ENCODE results near the gene FHOD1.
A peak's percentile ranks its signal among the peaks of the same experiment; 100 is the strongest.

Gene FHOD1

DNA sequence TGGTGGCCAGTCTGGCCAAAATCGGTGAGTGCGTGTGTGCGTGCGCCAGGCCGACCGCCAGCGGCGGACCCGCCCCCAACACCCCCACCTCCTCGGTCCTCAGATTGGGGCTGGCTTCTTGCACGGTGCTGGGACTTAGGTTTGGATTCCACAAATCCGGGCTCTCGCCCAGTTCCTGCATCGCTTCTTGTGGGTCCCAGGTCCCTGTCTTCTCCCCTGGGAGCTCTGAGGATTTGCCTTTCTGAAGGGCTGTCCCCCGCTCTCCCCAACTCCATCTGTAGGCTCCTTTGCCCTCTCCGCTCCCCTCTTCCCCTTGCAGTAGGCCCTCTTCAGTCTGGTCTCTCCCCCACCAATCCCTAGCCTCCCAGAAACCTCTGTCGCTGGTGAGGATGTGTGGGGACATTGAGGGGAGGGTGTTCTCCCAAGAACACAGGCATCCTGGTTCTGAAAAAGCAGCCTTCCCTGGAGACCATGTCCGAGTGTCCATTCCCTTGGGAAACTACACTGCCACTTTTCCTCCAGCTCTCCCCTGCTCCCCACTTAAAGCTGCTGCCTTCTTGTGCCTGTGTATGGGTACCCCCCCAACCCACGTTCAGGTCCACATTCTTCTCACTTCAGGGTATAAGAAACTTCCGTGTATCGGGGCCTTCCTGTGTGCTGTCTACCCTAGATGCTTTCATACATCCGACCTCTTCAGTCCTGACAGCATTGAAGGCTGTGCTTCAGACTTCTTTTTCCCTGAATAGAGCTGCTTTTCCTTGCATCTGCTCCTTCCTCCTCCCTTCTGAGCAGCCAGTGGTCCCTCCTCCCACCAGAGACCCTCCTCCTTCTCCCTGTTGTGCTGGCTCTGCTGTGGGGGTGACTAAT lies 2.1 kb upstream of the FHOD1 start:
- no peak for DNase-seq (ENCODE audit: low spot score)

- DNase-seq (ENCODE audit: low spot score), result peak; percentile 34
Observed at GRCh38 chr16:67248401-67249177, 1.3 kb upstream of the FHOD1 start, which contains the start of gene SLC9A5. SLC9A5 (plus strand) TSS chr16:67248979; CDS start chr16:67249015, 36 bp downstream.

DNA sequence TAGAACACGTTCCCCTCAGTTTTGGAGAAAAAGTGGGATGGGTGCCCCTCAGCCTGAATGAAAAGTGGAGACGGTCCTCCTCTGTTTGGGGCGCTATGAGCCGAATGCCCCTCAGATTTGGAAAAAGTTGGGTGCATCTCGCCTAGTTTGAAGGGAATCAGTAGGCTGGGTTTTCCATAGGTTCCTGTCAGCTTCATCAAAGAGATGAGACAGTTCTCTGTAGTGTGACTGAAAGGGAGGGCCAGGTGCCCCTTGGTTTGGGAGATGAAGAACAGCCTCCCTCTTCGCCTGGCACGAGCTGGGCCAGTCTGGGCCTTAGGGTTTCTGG lies 756 bp upstream of the FHOD1 start:
- DNase-seq (ENCODE audit: low spot score), result peak; percentile 64

GRCh38 chr16:67246756-67247191 lies 507 bp downstream of the FHOD1 start:
- no peak for DNase-seq (ENCODE audit: low spot score)

GRCh38 chr16:67246081-67246755 lies 1.1 kb downstream of the FHOD1 start:
- DNase-seq (ENCODE audit: low spot score), result peak; percentile 82

DNA sequence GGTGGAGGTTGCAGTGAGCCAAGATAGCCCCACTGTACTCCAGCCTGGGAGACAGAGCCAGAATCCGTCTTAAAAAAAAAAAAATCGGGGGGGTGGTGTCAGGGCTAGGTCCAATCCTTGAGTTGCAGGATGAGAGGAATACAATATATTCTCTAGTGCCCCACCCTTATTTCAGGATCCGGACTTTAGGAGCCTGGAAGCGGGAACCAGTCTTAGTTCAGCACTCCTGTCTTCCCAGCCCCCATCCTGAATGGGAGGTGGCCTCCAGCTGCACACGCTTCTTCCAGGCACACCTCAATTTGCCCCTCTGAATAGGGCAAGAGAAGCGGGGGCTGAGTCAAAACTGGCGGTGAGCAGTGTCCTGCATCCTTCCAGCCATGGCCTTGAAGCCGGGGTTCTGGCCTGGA lies 1.6 kb downstream of the FHOD1 start:
- DNase-seq (ENCODE audit: low spot score), result peak; percentile 70

DNA sequence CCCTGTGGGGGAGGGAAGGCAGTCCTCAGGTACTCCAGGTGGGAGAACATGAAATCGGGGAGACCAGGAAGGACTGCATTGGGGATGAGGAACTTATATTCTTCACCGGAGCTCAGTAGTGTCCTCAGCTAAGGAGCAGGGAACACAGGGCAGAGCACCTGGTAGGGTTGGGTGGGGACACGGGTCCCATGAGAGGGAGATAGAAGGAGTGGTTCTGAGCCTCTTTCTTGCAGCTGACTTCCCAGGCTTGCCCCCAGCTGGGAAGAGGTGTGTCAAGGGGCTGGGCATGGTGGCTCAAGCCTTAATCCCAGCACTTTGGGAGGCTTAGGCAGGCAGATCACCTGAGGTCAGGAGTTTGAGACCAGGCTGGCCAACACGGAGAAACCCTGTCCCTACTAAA lies 2.1 kb downstream of the FHOD1 start:
- DNase-seq (ENCODE audit: low spot score), result no peak

DNA sequence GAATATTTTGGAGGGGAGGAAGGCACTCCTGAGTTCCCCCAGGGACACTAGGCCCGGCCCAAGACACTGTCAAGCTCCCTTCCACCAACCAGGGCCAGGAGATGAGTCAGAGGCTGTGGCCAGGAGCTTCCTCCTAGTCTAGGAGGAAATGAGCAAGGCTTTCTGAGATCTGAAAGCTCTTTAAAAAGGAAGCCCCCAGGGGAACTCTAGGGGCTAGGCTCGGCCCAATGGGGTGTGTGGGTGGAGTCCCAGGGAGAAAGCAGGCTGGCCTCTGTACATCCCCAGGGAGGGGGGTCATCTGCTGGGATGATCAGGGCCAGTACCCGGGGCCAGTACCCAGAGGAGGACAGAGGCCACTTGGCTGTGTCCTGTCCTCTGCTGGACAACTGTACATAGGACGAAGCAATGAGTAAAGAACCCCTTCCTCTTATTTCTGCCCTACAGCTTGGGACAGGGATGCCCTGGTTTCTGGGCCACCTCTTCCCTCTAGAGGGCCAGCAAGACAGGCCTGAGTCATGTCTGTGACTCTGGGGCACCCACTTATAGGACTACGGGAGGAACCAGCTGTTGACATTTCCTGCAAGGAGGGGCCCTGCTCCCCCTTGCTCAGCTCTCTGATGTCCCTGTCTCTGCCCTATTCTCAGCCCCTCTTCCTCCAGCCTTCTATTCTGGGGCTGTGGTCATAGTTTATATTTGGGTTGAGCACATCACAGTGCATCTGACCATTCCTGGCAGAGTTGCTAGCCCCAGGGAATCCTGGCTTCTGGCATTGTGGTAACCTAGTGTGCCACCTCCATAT lies 2.7 kb downstream of the FHOD1 start:
- peak; percentile 78 for DNase-seq (ENCODE audit: low spot score)

DNA sequence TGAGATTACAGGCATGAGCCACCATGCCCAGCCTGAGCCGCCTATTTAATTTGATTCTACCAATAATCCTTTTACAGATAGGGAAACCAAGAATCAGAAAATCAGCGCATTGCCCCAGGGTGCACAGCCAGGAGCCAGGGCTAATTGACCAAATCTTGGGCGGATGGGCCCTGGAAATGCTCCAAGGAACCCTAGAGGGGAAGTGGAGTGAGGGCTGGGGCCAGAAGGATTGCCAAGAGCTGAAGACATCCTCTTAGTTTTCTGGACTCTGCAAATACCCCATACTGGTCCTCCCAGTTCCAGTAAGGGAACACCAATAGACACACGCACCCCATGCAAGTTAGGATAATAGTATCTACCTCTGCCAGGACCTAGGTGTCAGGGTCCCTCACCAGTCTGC lies 3.8 kb downstream of the FHOD1 start:
- DNase-seq (ENCODE audit: low spot score), result no peak

DNA sequence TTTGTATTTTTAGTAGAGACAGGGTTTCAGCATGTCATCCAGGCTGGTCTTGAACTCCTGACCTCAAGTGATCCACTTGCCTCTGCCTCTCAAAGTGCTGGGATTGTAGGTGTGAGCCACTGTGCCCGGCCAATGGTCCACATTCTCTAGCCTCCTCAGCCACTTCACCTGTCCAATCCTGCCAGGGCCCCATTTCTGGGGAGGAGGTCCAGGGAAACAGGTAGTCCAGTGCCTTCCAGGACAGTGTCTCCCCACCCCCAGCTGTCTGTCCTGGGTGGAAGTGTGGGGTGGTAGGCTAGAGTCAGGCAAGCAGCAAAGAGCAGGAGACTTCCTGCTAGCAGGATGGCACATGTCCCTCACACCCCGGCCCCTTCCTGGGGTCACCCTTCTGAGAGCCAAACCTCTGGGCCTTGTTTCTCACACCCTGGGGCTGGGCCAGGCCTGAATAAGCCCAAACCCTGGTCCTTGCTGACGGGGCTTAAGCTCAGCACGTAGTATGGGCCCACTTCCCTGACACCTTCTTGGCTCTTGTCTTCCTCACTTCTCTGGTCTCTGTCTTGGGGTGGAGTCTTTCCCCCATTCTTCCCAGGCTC lies 5.0 kb downstream of the FHOD1 start:
- no peak for DNase-seq (ENCODE audit: low spot score)

- DNase-seq (ENCODE audit: low spot score), result peak; percentile 17
Observed at GRCh38 chr16:67241008-67241900, 6.0 kb downstream of the FHOD1 start.

DNA sequence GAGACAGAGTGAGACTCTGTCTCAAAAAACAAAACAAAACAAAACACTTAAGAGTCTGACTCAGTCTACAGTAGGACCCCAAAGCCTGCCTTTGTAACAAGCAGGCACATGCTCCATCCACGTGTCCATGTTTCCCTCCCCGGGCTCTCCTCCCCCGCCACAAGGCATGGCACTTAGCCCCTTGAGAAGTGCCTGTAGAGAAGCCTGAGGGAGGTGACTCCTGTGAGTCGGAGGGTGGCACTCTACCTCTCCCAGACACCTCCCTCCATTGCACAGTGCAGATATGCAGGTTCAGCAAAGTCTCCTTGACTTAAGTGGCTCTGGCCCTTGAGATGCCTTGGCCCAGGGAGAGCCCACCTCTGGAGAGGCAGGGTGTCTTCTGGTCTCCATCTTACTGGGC lies 6.8 kb downstream of the FHOD1 start:
- DNase-seq (ENCODE audit: low spot score), result no peak

DNA sequence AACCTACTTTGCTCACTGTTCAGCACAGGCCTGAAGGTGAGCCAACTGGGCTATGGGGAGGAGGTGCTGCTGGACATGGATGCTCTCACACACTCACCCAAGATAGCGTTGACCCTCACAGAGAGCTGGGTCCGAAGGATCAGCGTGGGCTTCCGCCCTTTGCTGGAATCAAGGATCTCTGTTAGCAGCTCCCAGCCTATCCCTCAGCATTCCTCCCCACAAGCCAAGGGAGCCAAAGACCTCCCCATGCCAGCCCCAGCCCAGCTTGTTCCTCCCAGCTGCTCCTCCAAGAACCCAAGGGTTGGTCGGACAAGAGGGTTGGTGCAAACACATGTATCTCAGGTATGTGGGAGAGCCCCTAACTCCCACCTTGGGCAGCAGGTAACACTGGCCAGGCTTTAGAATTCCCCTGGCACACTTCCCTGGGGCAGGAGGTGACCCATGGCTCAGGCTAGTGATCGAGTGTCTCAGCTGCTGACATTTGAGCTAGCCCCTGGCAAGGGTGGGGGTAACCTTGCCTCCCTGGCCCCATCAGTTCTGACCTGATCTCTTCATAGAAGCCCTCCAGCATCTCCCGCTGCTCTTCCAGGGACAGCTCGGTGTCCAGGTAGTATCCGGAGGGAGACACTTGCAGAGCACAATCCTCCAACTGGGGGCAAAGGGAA lies 8.3 kb downstream of the FHOD1 start:
- no peak for DNase-seq (ENCODE audit: low spot score)

GRCh38 chr16:67238278-67238575 lies 9.1 kb downstream of the FHOD1 start:
- no peak for DNase-seq (ENCODE audit: low spot score)

DNA sequence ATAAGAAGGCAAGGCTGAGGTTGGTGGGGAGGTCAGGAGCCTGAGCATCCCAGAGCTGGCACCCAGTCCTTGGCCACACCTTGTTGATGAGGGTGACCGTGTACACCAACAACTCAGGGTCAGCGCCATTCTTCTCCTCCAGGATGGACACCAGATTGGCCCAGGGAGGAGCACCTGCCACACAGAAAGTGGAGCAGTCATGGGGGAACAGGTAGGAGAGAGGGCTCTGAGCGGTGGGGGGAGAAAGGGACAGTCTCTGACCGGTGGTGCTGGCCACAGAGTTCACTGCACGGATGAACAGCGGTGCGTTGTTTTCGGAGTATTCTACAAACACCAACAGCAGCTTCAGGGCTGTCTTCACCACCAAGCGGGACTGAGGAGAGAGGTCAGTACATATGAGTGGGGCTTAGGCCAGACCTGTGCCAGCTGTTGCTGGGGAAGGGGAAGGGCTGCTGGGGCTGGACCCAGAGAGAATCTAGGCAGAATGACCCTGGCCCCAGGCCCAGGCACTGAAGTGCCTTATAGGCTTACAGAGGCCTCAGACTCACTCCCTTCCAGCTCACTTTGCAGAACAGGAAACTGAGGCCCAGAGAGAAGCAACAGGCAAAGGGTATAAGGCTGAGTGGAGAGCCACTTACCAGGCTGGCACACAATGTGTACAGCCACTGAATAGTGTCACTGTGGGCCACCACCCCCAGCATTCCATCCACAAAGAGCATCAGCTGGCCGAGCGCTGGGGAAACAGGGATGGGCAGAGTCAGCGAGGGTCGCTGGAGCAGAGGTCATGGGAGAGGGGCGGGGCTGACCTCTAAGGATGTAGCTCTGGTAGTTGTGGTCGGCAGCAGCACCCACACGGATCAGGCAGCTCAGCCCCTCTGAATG lies 9.6 kb downstream of the FHOD1 start:
- DNase-seq (ENCODE audit: low spot score), result no peak

DNA sequence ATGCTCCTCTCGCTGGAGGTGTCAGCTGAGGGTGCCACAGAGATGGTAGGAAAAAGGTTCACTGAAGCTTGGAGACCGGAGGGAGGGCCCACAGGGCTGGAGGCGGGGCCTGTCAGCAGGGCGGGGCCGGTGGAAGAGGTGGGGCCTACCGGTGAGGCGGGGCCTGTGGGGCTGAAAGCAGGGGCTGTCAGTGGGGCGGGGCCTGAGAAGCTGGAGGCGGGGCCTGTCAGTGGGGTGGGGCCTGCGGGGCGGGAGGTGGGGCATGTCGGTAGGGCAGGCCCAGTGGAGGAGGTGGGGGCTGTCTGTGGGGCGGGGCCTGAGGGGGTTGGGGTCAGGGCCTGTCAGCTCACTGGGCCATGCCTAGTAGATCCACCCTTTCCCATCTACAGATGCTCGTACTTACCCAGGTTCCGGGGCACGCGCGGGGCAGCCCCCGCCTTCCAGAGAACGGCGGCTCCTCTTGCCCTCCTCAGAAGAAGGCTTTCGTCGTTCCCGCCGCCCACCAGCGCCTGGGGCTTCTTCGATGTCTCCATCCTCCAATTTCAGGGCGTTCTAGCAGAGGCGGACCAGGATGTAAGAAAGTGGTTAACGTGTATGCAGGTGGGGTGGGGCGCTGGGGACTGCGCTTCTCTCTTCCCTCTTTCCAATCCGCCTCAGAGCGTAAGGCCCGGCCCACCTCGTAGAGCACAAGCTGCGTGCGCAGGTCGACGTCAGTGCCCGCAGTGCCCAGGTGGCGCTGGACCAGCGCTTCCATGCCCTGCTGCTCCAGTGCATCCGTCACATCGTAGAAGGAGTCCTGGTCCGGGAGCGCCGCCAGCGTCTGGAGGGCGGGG lies 10.5 kb downstream of the FHOD1 start:
- peak; percentile 54 for DNase-seq (ENCODE audit: low spot score)

DNA sequence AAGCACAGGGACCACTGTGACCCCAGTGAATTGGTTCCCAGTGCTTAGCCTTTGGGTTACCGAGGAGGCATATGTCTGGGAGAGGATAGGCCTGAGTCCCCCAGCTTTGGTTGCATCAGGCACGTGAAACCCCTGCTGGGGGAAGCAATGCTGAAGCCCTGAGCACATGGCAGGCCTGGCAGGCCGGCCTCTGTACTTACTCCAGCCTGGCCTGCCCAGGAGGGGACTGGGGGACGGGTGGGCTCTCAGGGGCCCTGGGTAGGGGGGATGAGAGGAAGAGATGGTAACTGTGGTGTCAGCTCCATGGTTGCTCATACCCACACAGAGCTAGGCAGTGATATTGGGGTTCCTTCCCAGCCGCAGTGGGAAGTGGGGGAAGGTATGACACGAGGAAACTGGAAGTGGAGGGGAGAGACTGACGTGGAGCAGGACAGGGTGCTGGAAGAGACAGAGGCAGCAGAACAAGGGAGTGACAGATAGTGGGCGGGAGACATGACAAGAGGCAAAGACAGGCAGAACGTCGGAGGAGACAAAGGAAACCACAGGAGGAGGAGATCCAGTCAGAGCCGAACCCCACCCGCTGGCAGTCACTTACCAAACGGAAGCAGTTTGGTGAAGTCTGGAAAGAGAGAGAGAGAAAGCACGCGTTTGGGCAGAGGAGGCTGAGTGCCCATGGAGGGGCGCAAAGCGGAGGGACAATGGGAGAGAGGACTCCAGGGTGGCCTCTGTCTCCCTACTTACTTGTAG lies 11.3 kb downstream of the FHOD1 start:
- DNase-seq (ENCODE audit: low spot score), result no peak
